ENCODE measurements around the gene BCAT1. TPM values are rescaled to one million over a fixed set of nuclear protein-coding genes. Genes with fewer than 3 reads are reported as not detected.

BCAT1 gene
- total and polyA plus RNA-seq, 2 experiments from 2014 or later, result 53.6 to 181 TPM

DNA sequence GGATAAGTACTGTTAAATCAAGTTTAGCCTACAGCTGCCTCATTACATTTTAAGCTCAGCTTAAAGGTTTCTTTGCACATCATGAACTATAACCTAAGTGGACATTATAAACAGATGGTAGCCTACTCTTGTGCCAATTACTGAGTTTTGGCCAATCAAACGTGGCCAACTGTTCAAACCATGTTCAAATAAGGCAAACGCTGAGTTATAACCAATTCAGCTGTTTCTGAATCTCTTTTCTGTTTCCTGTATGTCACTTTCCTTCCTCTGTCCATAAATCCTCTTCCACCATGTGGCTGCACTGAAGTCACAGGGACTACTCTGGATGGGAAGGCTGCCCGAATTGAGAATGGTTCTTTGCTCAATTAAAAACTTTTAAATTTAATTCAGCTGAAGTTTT lies 98.4 kb downstream of the BCAT1 start:
- peaks cover 67% of the 10 kb centered on the region for H3K36me3 Mint-ChIP-seq (ENCODE audit: low read depth)
- no peak overlapping the region for H3K27ac Mint-ChIP-seq
- peaks cover 36% of the 10 kb centered on the region for H3K4me1 Mint-ChIP-seq
- Histone ChIP-seq H3K27me3 (ENCODE audit: insufficient read depth) (no peaks in the 10 kb centered on the region), H3K27ac (ENCODE audit: low read depth) (no peak overlapping the region), H3K79me2 (replicated peaks; ENCODE audit: insufficient read depth) (peaks cover 27% of the 10 kb centered on the region), H3F3A (replicated peaks; ENCODE audit: low read depth) (no peaks in the 10 kb centered on the region), H2AFZ (no peak overlapping the region), H3K4me2 (no peak overlapping the region), H3K4me1 (ENCODE audit: insufficient read depth) (peaks cover 10% of the 10 kb centered on the region; the same call in 1 of the 2 replicates), H3K36me3 (ENCODE audit: insufficient read depth) (0 out of 2 replicates have a peak, but pooled peaks cover 4% of the 10 kb centered on the region), H3K9me2 (ENCODE audit: insufficient read depth) (no peaks in the 10 kb centered on the region), H3K4me3 (no peak overlapping the region), H4K20me1 (replicated peaks; ENCODE audit: insufficient read depth) (peaks cover 8% of the 10 kb centered on the region)
- no peak for DNase-seq (ENCODE audit: low spot score)
- H3K4me3 Mint-ChIP-seq, result no peak overlapping the region
- TF ChIP-seq NANOG (IDR thresholded peaks at IDR 0.05; ENCODE audit: borderline replicate concordance) (no peak), JUNB (IDR thresholded peaks at IDR 0.05; ENCODE audit: unreplicated experiment) (no peak), EZH2 (IDR thresholded peaks at IDR 0.05; ENCODE audit: low read depth, unreplicated experiment) (no peak), ZNF331 (CRISPR knock-in tag; IDR thresholded peaks at IDR 0.05; ENCODE audit: low read depth) (no peak), CREB1 (CRISPR knock-in tag; IDR thresholded peaks at IDR 0.05; ENCODE audit: low read depth) (no peak), STAT1 (IDR thresholded peaks at IDR 0.05; ENCODE audit: unreplicated experiment) (no peak), POLR2AphosphoS5 (IDR thresholded peaks at IDR 0.05; ENCODE audit: low read depth) (no peak), ZNF114 (CRISPR knock-in tag; IDR thresholded peaks at IDR 0.05) (no peak), EZH2phosphoT487 (IDR thresholded peaks at IDR 0.05; ENCODE audit: unreplicated experiment) (no peak)
- TF ChIP-seq, protein P1, sequence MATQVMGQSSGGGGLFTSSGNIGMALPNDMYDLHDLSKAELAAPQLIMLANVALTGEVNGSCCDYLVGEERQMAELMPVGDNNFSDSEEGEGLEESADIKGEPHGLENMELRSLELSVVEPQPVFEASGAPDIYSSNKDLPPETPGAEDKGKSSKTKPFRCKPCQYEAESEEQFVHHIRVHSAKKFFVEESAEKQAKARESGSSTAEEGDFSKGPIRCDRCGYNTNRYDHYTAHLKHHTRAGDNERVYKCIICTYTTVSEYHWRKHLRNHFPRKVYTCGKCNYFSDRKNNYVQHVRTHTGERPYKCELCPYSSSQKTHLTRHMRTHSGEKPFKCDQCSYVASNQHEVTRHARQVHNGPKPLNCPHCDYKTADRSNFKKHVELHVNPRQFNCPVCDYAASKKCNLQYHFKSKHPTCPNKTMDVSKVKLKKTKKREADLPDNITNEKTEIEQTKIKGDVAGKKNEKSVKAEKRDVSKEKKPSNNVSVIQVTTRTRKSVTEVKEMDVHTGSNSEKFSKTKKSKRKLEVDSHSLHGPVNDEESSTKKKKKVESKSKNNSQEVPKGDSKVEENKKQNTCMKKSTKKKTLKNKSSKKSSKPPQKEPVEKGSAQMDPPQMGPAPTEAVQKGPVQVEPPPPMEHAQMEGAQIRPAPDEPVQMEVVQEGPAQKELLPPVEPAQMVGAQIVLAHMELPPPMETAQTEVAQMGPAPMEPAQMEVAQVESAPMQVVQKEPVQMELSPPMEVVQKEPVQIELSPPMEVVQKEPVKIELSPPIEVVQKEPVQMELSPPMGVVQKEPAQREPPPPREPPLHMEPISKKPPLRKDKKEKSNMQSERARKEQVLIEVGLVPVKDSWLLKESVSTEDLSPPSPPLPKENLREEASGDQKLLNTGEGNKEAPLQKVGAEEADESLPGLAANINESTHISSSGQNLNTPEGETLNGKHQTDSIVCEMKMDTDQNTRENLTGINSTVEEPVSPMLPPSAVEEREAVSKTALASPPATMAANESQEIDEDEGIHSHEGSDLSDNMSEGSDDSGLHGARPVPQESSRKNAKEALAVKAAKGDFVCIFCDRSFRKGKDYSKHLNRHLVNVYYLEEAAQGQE (IDR thresholded peaks at IDR 0.05; ENCODE audit: unreplicated experiment), result no peak
- TF ChIP-seq, protein P2, sequence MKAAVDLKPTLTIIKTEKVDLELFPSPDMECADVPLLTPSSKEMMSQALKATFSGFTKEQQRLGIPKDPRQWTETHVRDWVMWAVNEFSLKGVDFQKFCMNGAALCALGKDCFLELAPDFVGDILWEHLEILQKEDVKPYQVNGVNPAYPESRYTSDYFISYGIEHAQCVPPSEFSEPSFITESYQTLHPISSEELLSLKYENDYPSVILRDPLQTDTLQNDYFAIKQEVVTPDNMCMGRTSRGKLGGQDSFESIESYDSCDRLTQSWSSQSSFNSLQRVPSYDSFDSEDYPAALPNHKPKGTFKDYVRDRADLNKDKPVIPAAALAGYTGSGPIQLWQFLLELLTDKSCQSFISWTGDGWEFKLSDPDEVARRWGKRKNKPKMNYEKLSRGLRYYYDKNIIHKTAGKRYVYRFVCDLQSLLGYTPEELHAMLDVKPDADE (IDR thresholded peaks at IDR 0.05), result no peak
- TF ChIP-seq, protein P3, sequence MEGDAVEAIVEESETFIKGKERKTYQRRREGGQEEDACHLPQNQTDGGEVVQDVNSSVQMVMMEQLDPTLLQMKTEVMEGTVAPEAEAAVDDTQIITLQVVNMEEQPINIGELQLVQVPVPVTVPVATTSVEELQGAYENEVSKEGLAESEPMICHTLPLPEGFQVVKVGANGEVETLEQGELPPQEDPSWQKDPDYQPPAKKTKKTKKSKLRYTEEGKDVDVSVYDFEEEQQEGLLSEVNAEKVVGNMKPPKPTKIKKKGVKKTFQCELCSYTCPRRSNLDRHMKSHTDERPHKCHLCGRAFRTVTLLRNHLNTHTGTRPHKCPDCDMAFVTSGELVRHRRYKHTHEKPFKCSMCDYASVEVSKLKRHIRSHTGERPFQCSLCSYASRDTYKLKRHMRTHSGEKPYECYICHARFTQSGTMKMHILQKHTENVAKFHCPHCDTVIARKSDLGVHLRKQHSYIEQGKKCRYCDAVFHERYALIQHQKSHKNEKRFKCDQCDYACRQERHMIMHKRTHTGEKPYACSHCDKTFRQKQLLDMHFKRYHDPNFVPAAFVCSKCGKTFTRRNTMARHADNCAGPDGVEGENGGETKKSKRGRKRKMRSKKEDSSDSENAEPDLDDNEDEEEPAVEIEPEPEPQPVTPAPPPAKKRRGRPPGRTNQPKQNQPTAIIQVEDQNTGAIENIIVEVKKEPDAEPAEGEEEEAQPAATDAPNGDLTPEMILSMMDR (conservative IDR thresholded peaks at IDR 0.05; ENCODE audit: low read depth in 2 of 2), result no peak
- TF ChIP-seq, protein P4, sequence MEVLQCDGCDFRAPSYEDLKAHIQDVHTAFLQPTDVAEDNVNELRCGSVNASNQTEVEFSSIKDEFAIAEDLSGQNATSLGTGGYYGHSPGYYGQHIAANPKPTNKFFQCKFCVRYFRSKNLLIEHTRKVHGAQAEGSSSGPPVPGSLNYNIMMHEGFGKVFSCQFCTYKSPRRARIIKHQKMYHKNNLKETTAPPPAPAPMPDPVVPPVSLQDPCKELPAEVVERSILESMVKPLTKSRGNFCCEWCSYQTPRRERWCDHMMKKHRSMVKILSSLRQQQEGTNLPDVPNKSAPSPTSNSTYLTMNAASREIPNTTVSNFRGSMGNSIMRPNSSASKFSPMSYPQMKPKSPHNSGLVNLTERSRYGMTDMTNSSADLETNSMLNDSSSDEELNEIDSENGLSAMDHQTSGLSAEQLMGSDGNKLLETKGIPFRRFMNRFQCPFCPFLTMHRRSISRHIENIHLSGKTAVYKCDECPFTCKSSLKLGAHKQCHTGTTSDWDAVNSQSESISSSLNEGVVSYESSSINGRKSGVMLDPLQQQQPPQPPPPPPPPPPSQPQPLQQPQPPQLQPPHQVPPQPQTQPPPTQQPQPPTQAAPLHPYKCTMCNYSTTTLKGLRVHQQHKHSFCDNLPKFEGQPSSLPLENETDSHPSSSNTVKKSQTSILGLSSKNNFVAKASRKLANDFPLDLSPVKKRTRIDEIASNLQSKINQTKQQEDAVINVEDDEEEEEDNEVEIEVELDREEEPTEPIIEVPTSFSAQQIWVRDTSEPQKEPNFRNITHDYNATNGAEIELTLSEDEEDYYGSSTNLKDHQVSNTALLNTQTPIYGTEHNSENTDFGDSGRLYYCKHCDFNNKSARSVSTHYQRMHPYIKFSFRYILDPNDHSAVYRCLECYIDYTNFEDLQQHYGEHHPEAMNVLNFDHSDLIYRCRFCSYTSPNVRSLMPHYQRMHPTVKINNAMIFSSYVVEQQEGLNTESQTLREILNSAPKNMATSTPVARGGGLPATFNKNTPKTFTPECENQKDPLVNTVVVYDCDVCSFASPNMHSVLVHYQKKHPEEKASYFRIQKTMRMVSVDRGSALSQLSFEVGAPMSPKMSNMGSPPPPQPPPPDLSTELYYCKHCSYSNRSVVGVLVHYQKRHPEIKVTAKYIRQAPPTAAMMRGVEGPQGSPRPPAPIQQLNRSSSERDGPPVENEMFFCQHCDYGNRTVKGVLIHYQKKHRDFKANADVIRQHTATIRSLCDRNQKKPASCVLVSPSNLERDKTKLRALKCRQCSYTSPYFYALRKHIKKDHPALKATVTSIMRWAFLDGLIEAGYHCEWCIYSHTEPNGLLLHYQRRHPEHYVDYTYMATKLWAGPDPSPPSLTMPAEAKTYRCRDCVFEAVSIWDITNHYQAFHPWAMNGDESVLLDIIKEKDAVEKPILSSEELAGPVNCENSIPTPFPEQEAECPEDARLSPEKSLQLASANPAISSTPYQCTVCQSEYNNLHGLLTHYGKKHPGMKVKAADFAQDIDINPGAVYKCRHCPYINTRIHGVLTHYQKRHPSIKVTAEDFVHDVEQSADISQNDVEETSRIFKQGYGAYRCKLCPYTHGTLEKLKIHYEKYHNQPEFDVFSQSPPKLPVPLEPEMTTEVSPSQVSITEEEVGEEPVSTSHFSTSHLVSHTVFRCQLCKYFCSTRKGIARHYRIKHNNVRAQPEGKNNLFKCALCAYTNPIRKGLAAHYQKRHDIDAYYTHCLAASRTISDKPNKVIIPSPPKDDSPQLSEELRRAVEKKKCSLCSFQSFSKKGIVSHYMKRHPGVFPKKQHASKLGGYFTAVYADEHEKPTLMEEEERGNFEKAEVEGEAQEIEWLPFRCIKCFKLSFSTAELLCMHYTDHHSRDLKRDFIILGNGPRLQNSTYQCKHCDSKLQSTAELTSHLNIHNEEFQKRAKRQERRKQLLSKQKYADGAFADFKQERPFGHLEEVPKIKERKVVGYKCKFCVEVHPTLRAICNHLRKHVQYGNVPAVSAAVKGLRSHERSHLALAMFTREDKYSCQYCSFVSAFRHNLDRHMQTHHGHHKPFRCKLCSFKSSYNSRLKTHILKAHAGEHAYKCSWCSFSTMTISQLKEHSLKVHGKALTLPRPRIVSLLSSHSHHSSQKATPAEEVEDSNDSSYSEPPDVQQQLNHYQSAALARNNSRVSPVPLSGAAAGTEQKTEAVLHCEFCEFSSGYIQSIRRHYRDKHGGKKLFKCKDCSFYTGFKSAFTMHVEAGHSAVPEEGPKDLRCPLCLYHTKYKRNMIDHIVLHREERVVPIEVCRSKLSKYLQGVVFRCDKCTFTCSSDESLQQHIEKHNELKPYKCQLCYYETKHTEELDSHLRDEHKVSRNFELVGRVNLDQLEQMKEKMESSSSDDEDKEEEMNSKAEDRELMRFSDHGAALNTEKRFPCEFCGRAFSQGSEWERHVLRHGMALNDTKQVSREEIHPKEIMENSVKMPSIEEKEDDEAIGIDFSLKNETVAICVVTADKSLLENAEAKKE (CRISPR knock-in tag; IDR thresholded peaks at IDR 0.05), result no peak
- peaks cover 4% of the 10 kb centered on the region for H3K27me3 Mint-ChIP-seq (ENCODE audit: insufficient read depth, low read depth, poor library complexity)
- H3K9me3 Mint-ChIP-seq, result no peaks in the 10 kb centered on the region
- ATAC-seq, result no peak
